ENCODE results near the gene MKX.
"Not testable (repeated sequence)": the region's sequence is repeated elsewhere in the genome, so short reads cannot be mapped to it uniquely, and the experiment has no call there.

The MKX gene

GRCh38 chr10:27696466-27696865, 49.2 kb downstream of the MKX start:
- in situ Hi-C loops (cut with MboI; ENCODE audit: low sequenced_read_pairs), result no loop called here

- in situ Hi-C loops (cut with MboI; ENCODE audit: low sequenced_read_pairs), result no loop called here
These were observed 49.9 kb downstream of the MKX start for GRCh38 chr10:27695706-27696105.

DNA sequence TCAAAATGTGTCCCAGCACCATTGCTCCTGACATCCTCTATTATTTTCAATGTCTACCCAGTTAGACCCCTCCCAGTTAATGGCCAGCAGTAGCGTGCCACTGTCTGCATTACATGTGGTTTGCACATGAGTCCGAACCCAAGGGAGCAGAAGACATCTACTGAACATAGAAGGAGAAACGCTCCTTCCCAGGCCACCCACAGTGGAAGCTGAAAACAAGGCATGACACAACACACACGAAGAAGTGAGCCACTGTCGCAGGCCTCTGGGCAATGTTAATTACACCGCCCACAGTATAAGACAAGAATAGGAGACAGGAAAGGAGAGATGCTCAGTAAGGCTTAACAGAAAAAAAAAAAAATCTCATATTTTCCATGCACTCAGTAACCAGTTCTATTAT, 50.5 kb downstream of the MKX start:
- in situ Hi-C loops (cut with MboI; ENCODE audit: low sequenced_read_pairs), result no loop called here

DNA sequence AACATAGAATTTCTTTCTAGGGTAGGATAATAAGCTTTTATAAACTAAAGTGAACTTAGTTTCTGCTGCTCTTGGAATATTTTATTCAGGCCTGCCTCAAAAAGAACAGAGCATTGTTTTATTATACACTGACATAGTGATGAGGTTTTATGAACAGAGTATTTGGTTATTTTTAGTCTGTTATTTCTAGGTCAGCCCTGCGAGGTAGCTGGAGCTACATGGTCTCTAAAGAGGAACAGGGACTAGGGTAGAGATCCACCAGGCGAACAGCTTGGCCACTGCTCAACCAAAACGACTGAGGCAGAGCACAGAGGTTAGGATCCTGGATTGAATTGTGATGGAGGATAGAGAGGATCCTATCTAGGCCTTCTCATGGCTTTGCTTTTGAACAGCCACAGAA, 53.0 kb downstream of the MKX start:
- in situ Hi-C loops (cut with MboI; ENCODE audit: low sequenced_read_pairs), result no loop called here

DNA sequence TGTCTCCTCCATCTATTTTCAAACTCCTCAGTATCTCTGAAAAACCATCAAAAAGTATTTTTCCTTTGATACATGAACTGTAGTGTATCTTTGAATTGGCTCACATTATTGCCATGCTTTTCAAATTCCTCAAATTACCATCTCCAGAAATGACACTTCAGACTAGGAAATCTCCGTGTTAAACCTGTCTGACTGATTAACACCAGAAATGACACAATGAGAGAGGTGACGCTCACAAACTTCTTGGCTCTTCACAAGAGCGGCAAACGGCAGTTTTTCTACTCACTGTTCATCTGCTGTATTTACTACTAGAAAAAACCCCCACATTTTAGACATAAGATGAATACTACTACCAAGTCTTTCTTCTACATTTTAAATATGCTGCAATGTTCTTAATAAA, 56.6 kb downstream of the MKX start:
- in situ Hi-C loops (cut with MboI; ENCODE audit: low sequenced_read_pairs), result no loop called here

DNA sequence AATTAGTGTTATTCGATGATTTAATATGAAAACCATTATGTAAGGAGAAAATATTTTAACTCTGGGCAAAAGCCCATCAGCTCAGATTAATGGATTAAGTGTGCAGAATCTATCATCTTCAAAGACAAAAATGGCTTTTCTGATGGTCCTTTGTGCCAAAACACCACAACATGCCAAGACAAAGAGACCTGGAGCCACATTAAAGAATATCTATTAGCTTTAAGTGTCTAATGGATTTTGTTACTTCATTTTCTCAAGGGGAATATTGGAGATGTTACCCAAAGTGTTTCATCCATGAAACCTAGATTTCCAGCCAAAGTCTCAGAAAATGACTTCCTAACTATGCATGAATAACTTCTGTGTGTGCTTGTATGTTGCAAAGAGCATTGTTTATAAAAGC, 57.3 kb downstream of the MKX start:
- in situ Hi-C loops (cut with MboI; ENCODE audit: low sequenced_read_pairs), result no loop called here

GRCh38 chr10:27687743-27688142, 57.9 kb downstream of the MKX start:
- in situ Hi-C loops (cut with MboI; ENCODE audit: low sequenced_read_pairs), result no loop called here

DNA sequence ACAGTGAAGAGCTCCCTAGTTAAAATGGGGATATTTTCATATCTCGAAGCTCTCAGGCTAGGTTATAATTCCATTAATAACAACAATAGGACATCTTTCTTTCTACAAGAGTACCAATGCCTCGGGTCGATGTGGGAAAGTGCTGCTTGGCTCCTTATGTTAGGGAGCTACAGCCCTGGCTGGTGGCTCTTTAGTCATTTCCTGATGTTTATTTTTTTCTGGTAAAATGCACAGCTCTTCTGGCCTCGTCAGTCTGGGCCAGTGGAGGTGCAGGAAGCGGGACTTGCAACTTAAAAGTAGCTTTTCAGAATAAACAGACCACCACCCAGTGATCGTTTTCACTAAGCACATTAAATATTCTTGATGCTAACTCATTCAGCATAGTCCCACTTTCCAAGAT, 58.3 kb downstream of the MKX start:
- in situ Hi-C loops (cut with MboI; ENCODE audit: low sequenced_read_pairs), result no loop called here

DNA sequence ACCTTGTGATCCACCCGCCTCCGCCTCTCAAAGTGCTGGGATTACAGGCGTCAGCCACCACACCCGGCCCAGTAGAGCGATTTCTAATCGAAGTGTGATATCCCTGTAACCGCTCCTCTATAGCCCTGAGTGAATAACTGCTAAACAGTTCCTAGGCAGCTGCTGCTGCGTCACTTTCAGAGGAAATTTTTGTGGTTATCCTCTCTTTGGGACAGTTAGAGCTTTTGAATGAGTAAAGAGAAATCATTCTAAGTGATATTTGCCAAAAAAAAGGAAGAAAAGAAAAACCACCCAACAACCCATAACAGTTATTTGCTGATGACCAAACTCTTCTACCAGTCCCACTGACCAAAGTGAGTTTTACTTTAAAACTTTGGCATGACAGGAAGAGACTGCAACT, 59.9 kb downstream of the MKX start:
- in situ Hi-C loops (cut with MboI; ENCODE audit: low sequenced_read_pairs), result no loop called here

DNA sequence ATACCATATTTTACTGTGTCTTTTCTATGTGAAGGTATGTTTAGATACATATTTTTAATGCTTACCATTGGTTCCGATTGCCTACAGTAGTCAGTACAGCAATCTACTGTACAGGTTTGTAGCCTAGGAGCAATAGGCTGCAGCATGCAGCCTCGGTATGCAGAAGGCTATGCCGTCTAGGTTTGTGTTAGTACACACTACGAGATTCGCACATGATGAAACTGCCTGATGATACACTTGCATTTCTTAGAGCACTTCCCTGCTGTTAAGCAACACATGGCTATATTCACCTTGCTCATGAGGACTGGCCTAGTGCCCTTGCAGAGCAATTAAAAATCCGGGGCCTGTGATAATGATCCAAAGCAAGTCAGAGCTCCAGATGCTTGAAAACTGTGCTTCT, 62.4 kb downstream of the MKX start:
- in situ Hi-C loops (cut with MboI; ENCODE audit: low sequenced_read_pairs), result no loop called here

- in situ Hi-C loops (cut with MboI; ENCODE audit: low sequenced_read_pairs), result not testable (repeated sequence)
These were observed 63.8 kb downstream of the MKX start for GRCh38 chr10:27681795-27682194.

DNA sequence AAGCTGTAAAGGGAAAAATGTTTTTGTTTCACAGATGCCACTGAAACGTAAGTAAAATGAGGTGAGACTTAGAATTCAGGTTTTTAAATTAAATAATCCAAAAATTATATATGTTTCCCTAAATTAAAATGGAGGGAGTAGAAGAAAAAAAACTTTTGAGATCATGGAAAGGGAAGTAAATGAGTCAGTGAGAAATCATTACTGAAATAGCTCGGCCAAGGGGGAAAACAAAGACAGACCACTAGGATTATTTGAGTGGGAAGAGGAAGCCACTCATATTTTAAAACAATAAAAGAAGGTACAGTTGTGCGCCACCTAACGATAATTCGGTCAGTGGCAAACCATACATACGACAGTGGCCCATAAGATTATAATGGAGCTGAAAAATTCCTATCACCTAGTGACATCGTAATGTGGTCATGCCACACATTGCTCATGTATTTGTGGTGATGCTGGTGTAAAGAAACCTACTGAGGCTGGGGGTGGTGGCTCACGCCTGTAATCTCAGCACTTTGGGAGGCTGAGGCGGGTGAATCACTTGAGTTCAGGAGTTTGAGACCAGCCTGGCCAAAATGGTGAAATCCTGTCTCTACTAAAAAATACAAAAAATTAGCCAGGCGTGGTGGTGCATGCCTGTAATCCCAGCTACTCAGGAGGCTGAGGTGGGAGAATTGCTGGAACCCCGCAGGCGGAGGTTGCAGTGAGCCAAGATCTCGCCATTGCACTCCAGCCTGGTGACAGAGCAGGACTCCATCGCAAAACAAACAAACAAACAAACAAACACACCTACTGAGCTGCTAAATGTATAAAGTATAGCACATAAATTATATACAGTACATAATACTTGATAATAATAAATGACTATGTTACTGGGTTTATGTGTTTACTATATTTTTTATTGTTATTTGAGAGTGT, 64.7 kb downstream of the MKX start:
- in situ Hi-C loops (cut with MboI; ENCODE audit: low sequenced_read_pairs), result no loop called here

DNA sequence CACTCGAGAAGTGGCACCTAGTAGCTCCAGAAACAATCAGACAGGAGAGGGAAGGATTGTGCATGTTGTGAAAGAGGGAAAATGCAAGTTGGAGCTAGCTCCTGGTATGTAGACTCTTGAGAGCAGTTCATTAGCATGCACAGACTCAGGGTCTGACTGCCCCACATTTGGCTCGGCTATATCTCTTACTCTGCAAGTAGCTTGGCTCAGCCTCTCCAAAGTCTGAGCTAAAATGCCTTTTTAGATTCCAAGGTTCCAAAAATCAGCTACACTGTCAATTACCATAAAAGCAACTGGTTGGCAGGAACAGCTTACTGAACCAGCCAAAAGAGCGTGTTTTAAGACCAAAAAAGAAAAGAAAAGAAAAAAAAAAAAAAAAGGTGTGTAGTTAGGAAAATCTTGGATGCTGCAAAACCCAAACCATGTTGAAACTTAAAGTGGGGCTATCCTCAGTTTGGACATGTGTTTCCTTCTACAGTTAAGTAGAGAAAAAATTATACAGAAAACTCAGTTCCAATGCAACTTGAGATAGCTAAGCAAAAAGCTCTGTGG, 65.5 kb downstream of the MKX start:
- in situ Hi-C loops (cut with MboI; ENCODE audit: low sequenced_read_pairs), result no loop called here

DNA sequence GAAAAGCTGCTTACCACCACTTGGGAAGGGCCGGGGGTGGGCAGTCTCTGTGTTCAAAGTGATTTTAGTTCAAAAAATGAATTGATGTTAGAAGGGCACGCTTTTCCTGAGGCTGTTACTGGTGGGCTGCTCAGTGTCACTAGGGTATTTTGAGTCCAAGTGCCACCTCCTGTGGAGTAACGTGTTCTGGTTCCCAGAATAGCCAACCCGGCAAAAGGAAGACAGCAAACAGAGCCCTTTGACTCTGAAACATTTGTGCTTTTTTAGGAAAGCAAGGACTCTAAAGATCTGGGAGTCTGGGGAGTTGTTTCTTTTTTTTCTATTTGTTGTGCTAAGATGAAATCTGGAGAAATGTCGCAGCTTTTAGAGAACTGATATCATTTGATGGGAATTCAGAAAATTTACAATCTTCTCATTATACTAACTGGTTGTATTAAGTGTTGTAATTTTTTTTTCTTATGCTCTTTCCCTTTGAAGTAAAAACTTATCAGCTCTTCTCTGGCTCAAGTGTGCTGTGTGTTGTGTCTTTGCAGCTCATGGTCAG, 66.2 kb downstream of the MKX start:
- in situ Hi-C loops (cut with MboI; ENCODE audit: low sequenced_read_pairs), result no loop called here

DNA sequence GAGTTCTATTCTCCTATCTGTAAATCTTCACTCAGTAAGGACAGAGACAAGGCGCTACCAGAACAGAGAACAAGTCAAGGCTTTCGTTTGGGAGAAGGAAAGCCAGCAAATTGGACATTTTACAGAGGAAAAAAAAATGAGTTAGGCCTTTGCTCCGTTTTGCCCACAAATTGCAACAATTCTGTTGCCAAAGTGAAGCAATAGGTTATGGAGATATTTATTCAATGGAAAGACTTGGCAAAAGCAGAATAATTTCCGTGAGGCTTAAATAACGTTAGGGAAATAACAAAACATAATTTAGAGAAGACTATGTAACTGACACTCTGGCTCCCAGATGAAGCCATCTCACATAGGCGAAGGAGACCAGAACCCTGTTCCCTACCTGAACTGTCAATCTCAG, 67.5 kb downstream of the MKX start:
- in situ Hi-C loops (cut with MboI; ENCODE audit: low sequenced_read_pairs), result no loop called here

DNA sequence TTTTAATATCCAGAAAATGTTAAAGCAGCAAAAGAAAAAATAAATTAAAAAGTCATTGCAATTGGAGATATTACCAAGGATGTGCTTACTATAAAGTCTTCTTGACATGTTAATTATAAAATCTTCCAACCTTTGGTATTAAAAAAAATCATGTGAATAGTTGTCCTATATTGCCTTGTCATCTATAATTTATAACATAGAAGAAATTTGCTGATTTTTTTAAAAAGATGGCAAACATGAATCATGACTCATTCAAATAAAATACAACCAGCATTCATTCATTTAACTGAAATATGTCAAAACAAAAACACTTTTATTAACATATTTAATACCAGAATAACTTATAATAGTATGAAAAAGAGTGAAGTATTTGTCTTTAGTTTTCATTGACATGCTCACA, 72.6 kb downstream of the MKX start:
- in situ Hi-C loops (cut with MboI; ENCODE audit: low sequenced_read_pairs), result no loop called here

DNA sequence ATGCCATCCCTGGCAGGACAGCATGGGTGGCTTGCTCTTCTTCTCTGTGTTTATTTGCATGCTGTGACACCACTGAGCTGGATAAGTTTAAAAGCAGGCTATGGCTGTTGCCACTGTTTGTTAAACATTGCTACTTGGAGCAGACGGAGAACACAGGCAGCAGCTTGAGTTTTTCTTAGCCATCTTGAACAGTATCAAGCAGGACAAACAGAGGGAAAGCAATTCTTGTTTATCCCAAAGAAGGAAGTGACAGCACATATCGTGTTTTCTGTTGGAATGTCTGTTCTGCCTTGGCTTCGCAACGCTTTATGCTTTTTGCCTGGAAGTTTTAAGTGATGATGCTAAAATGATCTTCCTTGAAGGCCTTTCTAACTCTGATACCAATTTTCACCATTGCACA, 73.8 kb downstream of the MKX start:
- in situ Hi-C loops (cut with MboI; ENCODE audit: low sequenced_read_pairs), result no loop called here

- in situ Hi-C loops (cut with MboI; ENCODE audit: low sequenced_read_pairs), result no loop called here
These were observed 81.2 kb downstream of the MKX start for GRCh38 chr10:27664461-27664860.

GRCh38 chr10:27663621-27664020, 82.0 kb downstream of the MKX start:
- in situ Hi-C loops (cut with MboI; ENCODE audit: low sequenced_read_pairs), result no loop called here

GRCh38 chr10:27661514-27662286, 83.9 kb downstream of the MKX start:
- in situ Hi-C loops (cut with MboI; ENCODE audit: low sequenced_read_pairs), result no loop called here

GRCh38 chr10:27660711-27661110, 84.9 kb downstream of the MKX start:
- in situ Hi-C loops (cut with MboI; ENCODE audit: low sequenced_read_pairs), result no loop called here

DNA sequence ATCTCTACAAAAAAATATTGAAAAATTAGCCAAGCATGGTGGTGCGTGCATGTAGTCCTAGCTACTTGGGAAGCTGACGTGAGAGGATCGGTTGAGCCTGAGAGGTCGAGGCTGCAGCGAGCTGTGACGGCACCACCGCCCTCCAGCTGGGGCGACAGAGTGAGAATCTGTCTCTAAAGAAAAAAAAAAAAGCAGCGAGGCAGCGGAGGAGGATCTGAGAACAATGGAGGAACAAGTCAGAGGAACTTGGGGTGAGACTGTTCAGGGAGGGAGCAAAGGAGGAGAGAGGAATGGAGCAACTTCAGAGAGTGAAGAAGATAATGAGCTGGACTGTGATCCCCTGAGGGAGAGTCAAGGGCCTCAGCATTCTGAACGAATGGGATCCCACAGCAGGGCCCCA, 85.4 kb downstream of the MKX start:
- in situ Hi-C loops (cut with MboI; ENCODE audit: low sequenced_read_pairs), result no loop called here
